PC-3 (cell line): ENCODE results near the gene NPIPA1. TPM values are rescaled to one million over a fixed set of nuclear protein-coding genes. Genes with fewer than 3 reads are reported as not detected.
"Not testable (repeated sequence)": the region's sequence is repeated elsewhere in the genome, so short reads cannot be mapped to it uniquely, and the experiment has no call there.

Experiments
- ATAC-seq: fragments of 200-7000 bp; cut with Tn5 transposase; 2 replicates; pipeline ENCODE4 v1.9.1; 2020; ENCODE audit warnings: mild to moderate bottlenecking, moderate library complexity
- BruUV-seq: library from RNA; stranded (reverse); fragments of 400-500 nt; replicated peaks from 2 replicates; lab custom pipeline; 2021; lab: Mats Ljungman, UMichigan
- CTCF ChIA-PET: fragments of 300-600 bp; sonication (Branson Sonifier 250); formaldehyde crosslinking; loops from one replicate; lab custom pipeline; 2022; ENCODE audit warnings: antibody characterized with exemption; lab: Charles Lee
- POLR2A ChIA-PET: fragments of 300-600 bp; sonication (Branson Sonifier 250); formaldehyde crosslinking; loops from one replicate; lab custom pipeline; 2022; ENCODE audit warnings: antibody characterized with exemption; ENCODE audit not compliant: unreplicated experiment; lab: Charles Lee
- DNase-seq: peaks from one replicate; pipeline ENCODE4 v3.0.0-alpha.2; 2015
- H2AFZ ChIP-seq: fragments of 300-600 bp; sonication (generic); 2 replicates; pipeline ENCODE4 v1.6.0; 2016; ENCODE audit warnings: antibody characterized with exemption, low read length
- H3F3A ChIP-seq: fragments of 300-600 bp; sonication (generic); one replicate; pipeline ENCODE4 v1.6.0; 2017; ENCODE audit warnings: antibody characterized with exemption, low read length, control low read depth, mild to moderate bottlenecking; ENCODE audit not compliant: unreplicated experiment
- H3K27ac ChIP-seq: fragments of 300-600 bp; sonication (generic); 2 replicates; pipeline ENCODE4 v1.5.1; 2016; ENCODE audit warnings: mild to moderate bottlenecking, low read length
- H3K27me3 ChIP-seq: fragments of 300-600 bp; sonication (generic); 2 replicates; pipeline ENCODE4 v1.6.1; 2016; ENCODE audit warnings: low read length, mixed read lengths
- H3K36me3 ChIP-seq: fragments of 300-600 bp; sonication (generic); 2 replicates; pipeline ENCODE4 v1.6.1; 2016; ENCODE audit warnings: low read depth, mixed run types, low read length, mixed read lengths
- H3K4me1 ChIP-seq: fragments of 300-600 bp; sonication (generic); 2 replicates; pipeline ENCODE4 v1.5.1; 2016; ENCODE audit warnings: low read length; ENCODE audit not compliant: insufficient read depth
- H3K4me2 ChIP-seq: fragments of 300-600 bp; sonication (generic); 2 replicates; pipeline ENCODE4 v1.6.0; 2016; ENCODE audit warnings: low read length
- H3K4me3 ChIP-seq: fragments of 300-600 bp; sonication (generic); 2 replicates; pipeline ENCODE4 v1.5.1; 2016; ENCODE audit warnings: mild to moderate bottlenecking, low read length, mixed read lengths
- H3K79me2 ChIP-seq: fragments of 300-600 bp; sonication (generic); 2 replicates; pipeline ENCODE4 v1.6.1; 2017; ENCODE audit warnings: low read length, mixed read lengths
- H3K9ac ChIP-seq: fragments of 300-600 bp; sonication (generic); 2 replicates; pipeline ENCODE4 v1.6.0; 2016; ENCODE audit warnings: mild to moderate bottlenecking, low read length
- H3K9me2 ChIP-seq: fragments of 300-600 bp; sonication (generic); replicated peaks from 2 replicates; pipeline ENCODE4 v1.6.1; 2016; ENCODE audit warnings: mixed run types, low read length, mixed read lengths
- H3K9me3 ChIP-seq: fragments of 300-600 bp; sonication (generic); 2 replicates; pipeline ENCODE4 v1.6.1; 2016; ENCODE audit warnings: low read length, mixed read lengths
- H4K20me1 ChIP-seq: fragments of 300-600 bp; sonication (generic); 2 replicates; pipeline ENCODE4 v1.6.1; 2016; ENCODE audit warnings: low read length, mixed read lengths
- intact Hi-C: fragments of 100-400 bp; cut with micrococcal nuclease; formaldehyde crosslinking; loops from 2 replicates; pipeline ENCODE4 v1.9.0; 2023
- total RNA-seq: library from RNA; depleted of rRNA; stranded (reverse); fragments of >200 nt; gene quantifications from 2 replicates; pipeline ENCODE4 v1.2.3, GENCODE V29; 2014

Gene NPIPA1
- total RNA-seq, 1 experiment from 2014 or later = 16.8 TPM

DNA sequence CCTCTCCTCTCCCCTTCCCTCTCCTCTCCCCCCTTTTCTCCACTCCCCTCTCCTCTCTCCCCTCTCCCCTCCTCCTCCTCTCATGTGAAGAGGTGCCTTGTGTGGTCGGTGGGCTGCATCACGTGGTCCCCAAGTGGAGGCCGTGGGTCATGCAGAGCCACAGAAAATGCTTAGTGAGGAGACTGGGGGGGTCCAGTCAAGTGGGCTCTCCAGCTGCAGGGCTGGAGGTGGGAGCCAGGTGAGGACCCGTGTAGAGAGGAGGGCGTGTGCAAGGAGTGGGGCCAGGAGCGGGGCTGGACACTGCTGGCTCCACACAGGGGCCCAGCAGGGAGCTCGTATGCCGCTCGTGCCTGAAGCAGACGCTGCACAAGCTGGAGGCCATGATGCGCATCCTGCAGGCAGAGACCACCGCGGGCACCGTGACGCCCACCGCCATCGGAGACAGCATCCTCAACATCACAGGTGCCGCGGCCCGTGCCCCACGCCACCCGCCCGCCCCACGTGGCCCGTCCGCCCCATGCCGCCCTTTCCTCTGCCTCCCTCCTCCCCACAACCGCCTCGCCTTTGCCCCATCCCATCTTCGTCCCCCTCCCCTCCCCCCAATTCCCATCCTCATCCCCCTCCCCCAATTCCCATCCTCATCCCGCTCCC is 9.1 kb upstream of the NPIPA1 start:
- not testable (repeated sequence) for H3K4me3 ChIP-seq, BruUV-seq

DNA sequence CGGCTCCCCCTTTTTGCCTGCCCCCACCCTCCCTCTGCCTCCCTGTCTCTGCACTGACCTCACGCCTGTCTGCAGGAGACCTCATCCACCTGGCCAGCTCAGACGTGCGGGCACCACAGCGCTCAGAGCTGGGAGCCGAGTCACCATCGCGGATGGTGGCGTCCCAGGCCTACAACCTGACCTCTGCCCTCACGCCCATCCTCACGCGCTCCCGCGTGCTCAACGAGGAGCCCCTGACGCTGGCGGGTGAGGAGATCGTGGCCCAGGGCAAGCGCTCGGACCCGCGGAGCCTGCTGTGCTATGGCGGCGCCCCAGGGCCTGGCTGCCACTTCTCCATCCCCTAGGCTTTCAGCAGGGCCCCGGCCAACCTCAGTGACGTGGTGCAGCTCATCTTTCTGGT is 8.1 kb upstream of the NPIPA1 start:
- H3K27ac ChIP-seq, H3K36me3 ChIP-seq, H3K27me3 ChIP-seq, H3K4me3 ChIP-seq, H4K20me1 ChIP-seq, H3K4me2 ChIP-seq, H3K9ac ChIP-seq, H3F3A ChIP-seq, intact Hi-C loops, H3K4me1 ChIP-seq, CTCF ChIA-PET, H3K9me2 ChIP-seq, H3K79me2 ChIP-seq, ATAC-seq, BruUV-seq, DNase-seq, POLR2A ChIA-PET, H3K9me3 ChIP-seq, H2AFZ ChIP-seq: not testable (repeated sequence)

More for the DNA sequence above, 9.1 kb upstream of the NPIPA1 start:
- H3K4me2 ChIP-seq, H3F3A ChIP-seq, intact Hi-C loops, H3K9me2 ChIP-seq, H4K20me1 ChIP-seq, POLR2A ChIA-PET, H3K9ac ChIP-seq, H3K27ac ChIP-seq, CTCF ChIA-PET, ATAC-seq, H3K9me3 ChIP-seq, H3K27me3 ChIP-seq, H2AFZ ChIP-seq, H3K36me3 ChIP-seq, H3K4me1 ChIP-seq, H3K79me2 ChIP-seq: not testable (repeated sequence)
- peak; percentile 0 for DNase-seq

DNA sequence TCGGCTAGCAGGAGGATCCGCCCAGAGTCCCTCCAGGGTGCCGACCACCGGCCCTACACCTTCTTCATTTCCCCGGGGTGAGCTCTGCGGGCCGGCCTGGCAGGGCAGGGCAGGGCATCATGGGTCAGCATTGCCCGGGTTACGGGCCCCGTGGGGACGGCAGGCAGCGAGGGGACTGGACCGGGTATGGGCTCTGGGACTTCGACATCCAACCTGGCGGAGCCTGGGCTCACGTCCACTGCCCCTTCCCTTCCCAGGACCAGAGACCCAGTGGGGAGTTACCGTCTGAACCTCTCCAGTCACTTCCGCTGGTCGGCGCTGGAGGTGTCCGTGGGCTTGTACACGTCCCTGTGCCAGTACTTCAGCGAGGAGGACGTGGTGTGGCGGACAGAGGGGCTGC is 7.0 kb upstream of the NPIPA1 start:
- DNase-seq, H3K27ac ChIP-seq, H3K4me3 ChIP-seq, H3K9me3 ChIP-seq, H3F3A ChIP-seq, POLR2A ChIA-PET, H3K36me3 ChIP-seq, H4K20me1 ChIP-seq, H3K27me3 ChIP-seq, H3K9me2 ChIP-seq, H3K4me2 ChIP-seq, BruUV-seq, intact Hi-C loops, H2AFZ ChIP-seq, H3K9ac ChIP-seq, H3K79me2 ChIP-seq, CTCF ChIA-PET, H3K4me1 ChIP-seq, ATAC-seq: not testable (repeated sequence)

DNA sequence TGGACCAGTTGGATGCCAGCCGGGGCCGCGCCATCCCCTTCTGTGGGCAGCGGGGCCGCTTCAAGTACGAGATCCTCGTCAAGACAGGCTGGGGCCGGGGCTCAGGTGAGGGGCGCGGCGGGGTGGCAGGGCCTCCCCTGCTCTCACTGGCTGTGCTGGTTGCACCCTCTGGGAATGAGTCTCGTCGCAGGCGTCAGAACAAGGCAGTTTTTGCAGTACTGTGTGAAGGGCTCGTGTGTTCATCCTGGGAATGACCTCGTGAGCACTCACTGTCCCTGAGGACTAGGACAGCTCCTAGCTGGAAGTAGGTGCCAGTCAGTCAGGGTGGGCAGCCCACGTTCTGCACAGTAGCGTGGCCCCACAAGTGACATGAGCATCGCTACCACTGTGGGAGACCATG is 6.3 kb upstream of the NPIPA1 start:
- H3K4me1 ChIP-seq, H3K27ac ChIP-seq, H3K4me3 ChIP-seq, CTCF ChIA-PET, H3K36me3 ChIP-seq, intact Hi-C loops, H3K9ac ChIP-seq, BruUV-seq, H3K27me3 ChIP-seq, POLR2A ChIA-PET, ATAC-seq, H3K9me2 ChIP-seq, H3K9me3 ChIP-seq, H4K20me1 ChIP-seq, H3K79me2 ChIP-seq, H2AFZ ChIP-seq, H3F3A ChIP-seq, DNase-seq, H3K4me2 ChIP-seq: not testable (repeated sequence)

DNA sequence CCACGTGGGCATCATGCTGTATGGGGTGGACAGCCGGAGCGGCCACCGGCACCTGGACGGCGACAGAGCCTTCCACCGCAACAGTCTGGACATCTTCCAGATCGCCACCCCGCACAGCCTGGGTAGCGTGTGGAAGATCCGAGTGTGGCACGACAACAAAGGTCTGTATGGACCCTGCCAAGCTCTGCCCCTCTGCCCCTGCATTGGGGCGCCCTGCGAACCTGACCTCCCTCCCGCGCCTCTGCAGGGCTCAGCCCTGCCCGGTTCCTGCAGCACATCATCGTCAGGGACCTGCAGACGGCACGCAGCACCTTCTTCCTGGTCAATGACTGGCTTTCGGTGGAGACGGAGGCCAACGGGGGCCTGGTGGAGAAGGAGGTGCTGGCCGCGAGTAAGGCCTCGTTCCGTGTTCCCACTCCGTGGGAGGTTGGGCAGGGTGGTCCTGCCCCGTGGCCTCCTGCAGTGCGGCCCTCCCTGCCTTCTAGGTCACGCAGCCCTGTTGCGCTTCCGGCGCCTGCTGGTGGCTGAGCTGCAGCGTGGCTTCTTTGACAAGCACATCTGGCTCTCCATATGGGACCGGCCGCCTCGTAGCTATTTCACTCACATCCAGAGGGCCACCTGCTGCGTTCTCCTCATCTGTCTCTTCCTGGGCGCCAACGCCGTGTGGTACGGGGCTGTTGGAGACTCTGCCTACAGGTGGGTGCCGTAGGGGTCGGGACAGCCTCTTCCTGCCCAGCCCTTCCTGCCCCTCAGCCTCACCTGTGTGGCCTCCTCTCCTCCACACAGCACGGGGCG is 4.5 kb upstream of the NPIPA1 start:
- H3K9me3 ChIP-seq, H3K79me2 ChIP-seq, H3K9ac ChIP-seq, H3K27me3 ChIP-seq, H3K4me3 ChIP-seq, CTCF ChIA-PET, DNase-seq, H3K36me3 ChIP-seq, H3K4me2 ChIP-seq, H3K9me2 ChIP-seq, ATAC-seq, H4K20me1 ChIP-seq, BruUV-seq, H3F3A ChIP-seq, H3K27ac ChIP-seq, POLR2A ChIA-PET, intact Hi-C loops, H2AFZ ChIP-seq, H3K4me1 ChIP-seq: not testable (repeated sequence)

DNA sequence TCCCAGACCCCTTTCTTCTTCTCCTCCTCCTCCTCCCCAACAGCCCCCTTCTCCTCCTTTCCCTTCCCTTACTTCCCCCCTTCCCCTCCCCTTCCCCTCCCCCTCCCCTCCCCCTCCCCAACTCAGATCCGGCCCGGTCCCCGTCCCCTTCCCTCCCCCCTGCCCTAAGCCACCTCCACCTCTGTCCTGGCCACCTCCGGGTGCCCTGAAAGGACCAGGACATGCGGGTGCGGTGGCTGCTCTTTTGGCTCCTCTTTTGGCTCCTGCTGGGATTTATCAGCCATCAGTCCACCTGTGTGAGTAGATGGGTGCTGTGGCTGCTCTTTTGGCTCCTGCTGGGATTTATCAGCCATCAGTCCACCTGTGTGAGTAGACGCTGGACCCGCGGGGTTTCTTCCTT is 751 bp downstream of the NPIPA1 start:
- H3K36me3 ChIP-seq, intact Hi-C loops, H3K79me2 ChIP-seq, POLR2A ChIA-PET, H3K9ac ChIP-seq, H3K9me3 ChIP-seq, H3F3A ChIP-seq, H3K4me1 ChIP-seq, H3K4me3 ChIP-seq, H4K20me1 ChIP-seq, H3K27me3 ChIP-seq, H3K27ac ChIP-seq, H3K9me2 ChIP-seq, BruUV-seq, H2AFZ ChIP-seq, DNase-seq, ATAC-seq, CTCF ChIA-PET, H3K4me2 ChIP-seq: not testable (repeated sequence)
